Immature natural killer cell (primary cell): ENCODE results near the gene FAM76A. TPM values are rescaled to one million over a fixed set of nuclear protein-coding genes. Genes with fewer than 3 reads are reported as not detected.

ENCODE experiments used
- DNase-seq, 3 donors: peaks; one replicate each; pipeline ENCODE4 v3.0.0; 2022; ENCODE audit warnings: mixed read lengths in 1 of 3
- H3K27ac Mint-ChIP-seq, 6 donors: one replicate each; pipeline ENCODE4 v1.8.0; 2020; ENCODE audit warnings: mixed read lengths in 6 of 6, mild to moderate bottlenecking in 5 of 6, inconsistent platforms in 4 of 6, moderate library complexity in 3 of 6
- H3K27me3 Mint-ChIP-seq, 3 donors: one replicate each; pipeline ENCODE4 v1.8.0; 2020 to 2021; ENCODE audit warnings: low read depth in 3 of 3, mild to moderate bottlenecking in 3 of 3, mixed read lengths in 3 of 3, moderate library complexity in 3 of 3, inconsistent platforms in 1 of 3
- H3K36me3 Mint-ChIP-seq, 3 donors: one replicate each; pipeline ENCODE4 v1.8.0; 2020; ENCODE audit warnings: mixed read lengths in 3 of 3, inconsistent platforms in 2 of 3, mild to moderate bottlenecking in 2 of 3
- H3K4me1 Mint-ChIP-seq, 2 donors: one replicate each; pipeline ENCODE4 v1.8.0; 2020; ENCODE audit warnings: inconsistent platforms in 2 of 2, mild to moderate bottlenecking in 2 of 2, mixed read lengths in 2 of 2, moderate library complexity in 1 of 2
- H3K4me3 Mint-ChIP-seq, 5 donors: one replicate each; pipeline ENCODE4 v1.8.0; 2020; ENCODE audit warnings: mild to moderate bottlenecking in 5 of 5, mixed read lengths in 5 of 5, inconsistent platforms in 3 of 5, moderate library complexity in 3 of 5
- H3K9me3 Mint-ChIP-seq, 6 donors: one replicate each; pipeline ENCODE4 v1.8.0; 2020; ENCODE audit warnings: mild to moderate bottlenecking in 6 of 6, mixed read lengths in 6 of 6, inconsistent platforms in 4 of 6, moderate library complexity in 3 of 6
- polyA plus RNA-seq, 3 donors: library from polyadenylated mRNA; unstranded; fragments of 300-500 nt; fragmentation: Illumina TruSeq; gene quantifications; one replicate each; pipeline ENCODE4 v1.2.3, GENCODE V29; 2021

The FAM76A gene
- polyA plus RNA-seq, 3 donors from 2014 or later = 2.2 to 8.1 (median 7.5) TPM

DNA sequence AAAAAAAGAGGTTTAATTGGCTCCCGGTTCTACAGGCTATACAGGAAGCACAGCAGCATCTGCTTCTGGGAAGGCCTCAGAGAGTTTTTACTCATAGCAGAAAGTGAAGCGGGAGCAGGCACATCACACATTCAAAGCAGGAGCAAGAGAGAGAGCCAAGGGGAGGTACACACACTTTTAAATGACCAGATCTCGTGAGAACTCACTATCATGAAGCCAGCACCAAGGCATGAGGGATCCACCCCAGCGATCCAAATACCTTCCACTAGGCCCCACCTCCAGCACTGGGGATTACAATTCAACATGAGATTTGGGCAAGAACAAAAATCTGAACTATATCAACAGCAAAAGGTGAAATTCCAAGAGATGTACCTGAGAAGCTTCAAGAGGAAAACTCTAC, 20.8 kb upstream of the FAM76A start:
- Mint-ChIP-seq H3K4me3 (no peak overlapping the region), H3K4me1 (no peaks in the 10 kb centered on the region), H3K27me3 (peaks cover 1 to 11% (median 4%) of the 10 kb centered on the region in 3 donors)

GRCh38 chr1:27705545-27705944, 20.2 kb upstream of the FAM76A start:
- H3K27ac Mint-ChIP-seq = no peak overlapping the region
- H3K9me3 Mint-ChIP-seq = peaks cover 0 to 6% (median under 1%) of the 10 kb centered on the region in 6 donors
- DNase-seq = no peak
- H3K4me3 Mint-ChIP-seq = no peak overlapping the region
- no peaks in the 10 kb centered on the region for H3K4me1 Mint-ChIP-seq
- H3K36me3 Mint-ChIP-seq = peaks cover 0 to 6% (median 3%) of the 10 kb centered on the region in 3 donors
- H3K27me3 Mint-ChIP-seq = peaks cover 1 to 9% (median 4%) of the 10 kb centered on the region in 3 donors

More for the DNA sequence above, 20.8 kb upstream of the FAM76A start:
- Mint-ChIP-seq H3K9me3 (peaks cover 0 to 6% (median under 1%) of the 10 kb centered on the region in 6 donors), H3K36me3 (peaks cover 0 to 6% (median 3%) of the 10 kb centered on the region in 3 donors), H3K27ac (no peak overlapping the region)
- DNase-seq = no peak

GRCh38 chr1:27710574-27710973, 15.2 kb upstream of the FAM76A start:
- Mint-ChIP-seq H3K4me1 (no peaks in the 10 kb centered on the region), H3K27ac (no peak overlapping the region), H3K9me3 (peaks cover 0 to 5% (median 0%) of the 10 kb centered on the region in 6 donors), H3K36me3 (peaks cover 0 to 3% (median 0%) of the 10 kb centered on the region in 3 donors), H3K4me3 (no peak overlapping the region), H3K27me3 (peaks cover 3 to 8% (median 4%) of the 10 kb centered on the region in 3 donors)
- DNase-seq = no peak

- Mint-ChIP-seq H3K36me3 (peaks cover 0 to 8% (median 6%) of the 10 kb centered on the region in 3 donors), H3K27ac (no peak overlapping the region), H3K4me3 (no peak overlapping the region), H3K27me3 (peaks cover 11 to 19% (median 12%) of the 10 kb centered on the region in 3 donors), H3K4me1 (no peaks in the 10 kb centered on the region), H3K9me3 (peaks cover 0 to 8% (median 1%) of the 10 kb centered on the region in 6 donors)
- no peak for DNase-seq
Observed at GRCh38 chr1:27713139-27713725, 12.5 kb upstream of the FAM76A start.

- Mint-ChIP-seq H3K36me3 (peaks cover 0 to 6% (median 5%) of the 10 kb centered on the region in 3 donors), H3K27me3 (peaks cover 12 to 15% (median 14%) of the 10 kb centered on the region in 3 donors), H3K9me3 (peaks cover 0 to 5% (median 1%) of the 10 kb centered on the region in 6 donors), H3K4me3 (no peak overlapping the region), H3K4me1 (no peaks in the 10 kb centered on the region), H3K27ac (peak overlapping the region in 1 of 6 donors; percentile 14)
- DNase-seq = no peak
Observed at GRCh38 chr1:27713869-27714513, 11.8 kb upstream of the FAM76A start.

GRCh38 chr1:27716262-27716895, 9.4 kb upstream of the FAM76A start:
- H3K36me3 Mint-ChIP-seq = peaks cover 0 to 6% (median 5%) of the 10 kb centered on the region in 3 donors
- H3K9me3 Mint-ChIP-seq = peaks cover 0 to 5% (median 1%) of the 10 kb centered on the region in 6 donors
- DNase-seq = no peak
- peaks cover 14 to 18% (median 15%) of the 10 kb centered on the region in 3 donors for H3K27me3 Mint-ChIP-seq
- no peaks in the 10 kb centered on the region for H3K4me1 Mint-ChIP-seq
- no peak overlapping the region for H3K27ac Mint-ChIP-seq
- no peak overlapping the region for H3K4me3 Mint-ChIP-seq

- Mint-ChIP-seq H3K9me3 (peaks cover 0 to 5% (median 1%) of the 10 kb centered on the region in 6 donors), H3K4me1 (peaks cover 0 to 1% of the 10 kb centered on the region in 2 donors), H3K36me3 (peaks cover 0 to 6% (median 5%) of the 10 kb centered on the region in 3 donors), H3K4me3 (no peak overlapping the region), H3K27ac (peak overlapping the region in 2 of 6 donors; percentile 1 to 14), H3K27me3 (peaks cover 12 to 19% (median 12%) of the 10 kb centered on the region in 3 donors)
- DNase-seq = peak in 1 of 3 donors; percentile 2
Observed at GRCh38 chr1:27719286-27720251, 6.2 kb upstream of the FAM76A start.

DNA sequence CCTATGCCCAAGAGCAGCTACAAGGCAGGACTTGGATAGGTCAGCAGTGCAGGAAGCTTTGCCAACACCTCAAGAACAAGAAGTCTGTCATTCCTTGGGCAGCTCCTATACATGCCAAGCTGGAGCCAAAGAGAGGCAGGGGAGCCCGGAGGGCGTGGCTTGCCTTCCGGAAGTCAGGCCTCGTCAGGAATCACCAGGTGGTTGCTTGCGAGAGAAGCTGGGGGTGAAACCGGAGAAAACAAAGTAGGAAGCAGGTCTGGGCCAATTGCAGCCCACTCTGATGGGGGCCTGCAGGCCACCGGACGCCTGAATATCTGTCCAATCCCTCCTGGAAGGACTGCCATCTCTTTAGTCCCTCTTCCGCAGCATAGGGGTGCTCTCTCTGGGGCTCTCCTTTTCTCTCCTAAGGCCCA, 794 bp upstream of the FAM76A start:
- peaks cover 5 to 7% (median 7%) of the 10 kb centered on the region in 3 donors for H3K36me3 Mint-ChIP-seq
- no peaks in the 10 kb centered on the region for H3K9me3 Mint-ChIP-seq
- peak in 2 of 3 donors; percentile 2 to 7 for DNase-seq
- H3K27me3 Mint-ChIP-seq = peaks cover 6 to 9% (median 6%) of the 10 kb centered on the region in 3 donors
- H3K4me1 Mint-ChIP-seq = peaks cover 8 to 31% of the 10 kb centered on the region in 2 donors
- H3K4me3 Mint-ChIP-seq = peak overlapping the region; percentile 90 to 94 (median 94)
- peak overlapping the region; percentile 94 to 99 (median 98) for H3K27ac Mint-ChIP-seq

GRCh38 chr1:27726173-27727044, 648 bp downstream of the FAM76A start:
- peak overlapping the region; percentile 85 to 89 (median 86) for H3K27ac Mint-ChIP-seq
- peaks cover 6 to 11% (median 7%) of the 10 kb centered on the region in 3 donors for H3K36me3 Mint-ChIP-seq
- no peaks in the 10 kb centered on the region for H3K9me3 Mint-ChIP-seq
- H3K4me1 Mint-ChIP-seq = peaks cover 8 to 32% of the 10 kb centered on the region in 2 donors
- peak overlapping the region; percentile 81 to 94 (median 90) for H3K4me3 Mint-ChIP-seq
- no peak for DNase-seq
- H3K27me3 Mint-ChIP-seq = peaks cover 4 to 7% (median 6%) of the 10 kb centered on the region in 3 donors

- Mint-ChIP-seq H3K36me3 (peaks cover 6 to 11% (median 7%) of the 10 kb centered on the region in 3 donors), H3K27ac (peak overlapping the region in 5 of 6 donors; percentile 47 to 88 (median 85)), H3K4me3 (peak overlapping the region in 3 of 5 donors; percentile 81 to 83 (median 83)), H3K4me1 (peaks cover 8 to 32% of the 10 kb centered on the region in 2 donors), H3K27me3 (peaks cover 4 to 7% (median 6%) of the 10 kb centered on the region in 3 donors), H3K9me3 (no peaks in the 10 kb centered on the region)
- DNase-seq = peak in 1 of 3 donors; percentile 1
Observed at GRCh38 chr1:27727126-27727525, 1.4 kb downstream of the FAM76A start.

DNA sequence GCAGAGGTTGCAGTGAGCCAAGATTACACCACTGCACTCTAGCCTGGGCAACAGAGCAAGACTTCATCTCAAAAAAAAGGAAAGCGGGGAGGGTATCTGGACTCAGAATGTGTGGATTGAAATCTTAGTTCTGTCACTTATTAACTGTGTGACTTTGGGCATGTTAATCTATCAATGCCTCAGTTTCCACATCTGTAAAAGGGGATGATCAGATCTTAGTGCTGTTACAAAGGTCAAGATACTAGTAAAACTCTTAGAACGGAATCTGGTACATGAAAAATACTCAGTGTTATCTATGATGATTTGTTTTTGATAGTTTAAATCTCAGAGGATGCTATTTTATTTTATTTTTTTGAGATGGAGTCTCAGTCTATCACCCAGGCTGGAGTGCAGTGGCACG, 10.5 kb downstream of the FAM76A start:
- Mint-ChIP-seq H3K27ac (no peak overlapping the region), H3K4me1 (no peaks in the 10 kb centered on the region), H3K4me3 (no peak overlapping the region), H3K9me3 (no peaks in the 10 kb centered on the region), H3K36me3 (peaks cover 24 to 41% (median 25%) of the 10 kb centered on the region in 3 donors), H3K27me3 (peaks cover 0 to 2% (median 2%) of the 10 kb centered on the region in 3 donors)
- DNase-seq = no peak

DNA sequence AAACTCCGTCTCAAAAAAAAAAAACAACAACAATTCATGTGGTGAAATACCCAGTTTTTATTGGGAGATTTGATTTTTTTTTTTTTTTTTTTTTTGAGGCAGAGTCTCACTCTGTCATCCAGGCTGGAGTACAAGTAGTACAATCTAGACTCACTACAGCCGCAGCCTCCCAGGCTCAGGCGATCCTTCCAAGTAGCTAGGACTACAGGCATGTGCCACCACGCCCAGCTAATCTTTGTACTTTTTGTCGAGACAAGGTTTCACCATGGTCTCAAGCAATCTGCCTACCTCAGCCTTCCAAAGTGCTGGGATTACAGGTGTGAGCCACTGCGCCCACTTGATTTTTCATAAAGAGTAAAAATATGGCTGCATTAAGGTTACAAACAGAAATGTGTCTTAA, 15.4 kb downstream of the FAM76A start:
- no peak overlapping the region for H3K4me3 Mint-ChIP-seq
- peaks cover 0 to 2% (median 2%) of the 10 kb centered on the region in 3 donors for H3K27me3 Mint-ChIP-seq
- H3K9me3 Mint-ChIP-seq = no peaks in the 10 kb centered on the region
- H3K36me3 Mint-ChIP-seq = peaks cover 17 to 32% (median 23%) of the 10 kb centered on the region in 3 donors
- no peak for DNase-seq
- no peaks in the 10 kb centered on the region for H3K4me1 Mint-ChIP-seq
- no peak overlapping the region for H3K27ac Mint-ChIP-seq
